Keratinocyte (primary cell): Measurements from ENCODE around the gene PSD4. TPM values are rescaled to one million over a fixed set of nuclear protein-coding genes. Genes with fewer than 3 reads are reported as not detected.
A peak's percentile ranks its signal among the peaks of the same experiment; 100 is the strongest.

Source experiments
- DNase-seq: peaks from one replicate; pipeline ENCODE4 v3.0.0-alpha.2; 2011; ENCODE audit warnings: low read depth, missing footprints, low spot score
- FAIRE-seq: peaks from 2 replicates; lab custom pipeline; 2011; peaks lifted over from hg19 to GRCh38; lab: Jason Lieb, UNC
- H2AFZ ChIP-seq: 2 replicates; pipeline ENCODE4 v1.6.0; 2012; ENCODE audit warnings: low read length, control low read depth, inconsistent platforms; ENCODE audit not compliant: control insufficient read depth
- H3K27ac ChIP-seq: 2 replicates; pipeline ENCODE4 v1.5.1; 2011; ENCODE audit warnings: low read length; ENCODE audit not compliant: control insufficient read depth, insufficient read depth
- H3K27me3 ChIP-seq: 3 replicates; pipeline ENCODE4 v1.6.0; 2011; ENCODE audit warnings: low read length; ENCODE audit not compliant: control insufficient read depth, insufficient read depth; ENCODE audit errors: extremely low read depth
- H3K36me3 ChIP-seq, 2 experiments: 2 replicates in 1 of 2; 3 replicates in 1 of 2; pipeline ENCODE4 v1.5.1; 2011; ENCODE audit warnings: low read length in 2 of 2, mild to moderate bottlenecking in 1 of 2; ENCODE audit not compliant: control insufficient read depth in 2 of 2, insufficient read depth in 2 of 2; ENCODE audit errors: extremely low read depth in 1 of 2
- H3K4me1 ChIP-seq: 3 replicates; pipeline ENCODE4 v1.5.1; 2011; ENCODE audit warnings: low read length; ENCODE audit not compliant: control insufficient read depth, insufficient read depth; ENCODE audit errors: extremely low read depth
- H3K4me2 ChIP-seq: 3 replicates; pipeline ENCODE4 v1.6.0; 2011; ENCODE audit warnings: low read depth, low read length; ENCODE audit not compliant: control insufficient read depth, insufficient read depth; ENCODE audit errors: extremely low read depth
- H3K4me3 ChIP-seq, 3 experiments: fragments of 200-600 bp in 1 of 3; sonication (generic) in 1 of 3; 2 replicates in 2 of 3; 3 replicates in 1 of 3; pipeline ENCODE4 v1.5.1; 2011 to 2016; ENCODE audit warnings: low read length in 3 of 3, mild to moderate bottlenecking in 3 of 3, control low read depth in 2 of 3, inconsistent platforms in 1 of 3, low read depth in 1 of 3, mixed read lengths in 1 of 3, mixed run types in 1 of 3, moderate library complexity in 1 of 3; ENCODE audit not compliant: control insufficient read depth in 2 of 3, insufficient read depth in 2 of 3; ENCODE audit errors: extremely low read depth in 1 of 3
- H3K79me2 ChIP-seq: 2 replicates; pipeline ENCODE4 v1.6.0; 2012; ENCODE audit warnings: low read length; ENCODE audit not compliant: control insufficient read depth, insufficient read depth
- H3K9ac ChIP-seq: 3 replicates; pipeline ENCODE4 v1.6.0; 2011; ENCODE audit warnings: low read length; ENCODE audit not compliant: control insufficient read depth, insufficient read depth; ENCODE audit errors: extremely low read depth
- H3K9me1 ChIP-seq: 3 replicates; pipeline ENCODE4 v1.6.0; 2011; ENCODE audit warnings: low read length; ENCODE audit not compliant: control insufficient read depth, insufficient read depth; ENCODE audit errors: extremely low read depth
- H3K9me3 ChIP-seq: 2 replicates; pipeline ENCODE4 v1.5.1; 2012; ENCODE audit warnings: low read depth, low read length; ENCODE audit not compliant: control insufficient read depth
- H4K20me1 ChIP-seq: 3 replicates; pipeline ENCODE4 v1.6.0; 2011; ENCODE audit warnings: low read length; ENCODE audit not compliant: control insufficient read depth, insufficient read depth; ENCODE audit errors: extremely low read depth
- CTCF ChIP-seq, 3 experiments: IDR thresholded peaks in 1 of 3; conservative IDR thresholded peaks in 1 of 3; optimal IDR thresholded peaks in 1 of 3; 2 replicates in 2 of 3; 3 replicates in 1 of 3; pipeline versions ENCODE3 to v1.5.1; 2011; ENCODE audit warnings: low read length in 3 of 3, mild to moderate bottlenecking in 3 of 3, moderate library complexity in 2 of 3, control low read depth in 1 of 3, inconsistent platforms in 1 of 3; ENCODE audit not compliant: insufficient read depth in 2 of 3; ENCODE audit errors: extremely low read depth in 1 of 3
- EZH2 ChIP-seq: IDR thresholded peaks from one replicate; pipeline ENCODE4 v1.6.1; 2012; ENCODE audit warnings: inconsistent platforms, mild to moderate bottlenecking, low read length, moderate library complexity
- dilution Hi-C: fragments of 300-500 bp; cut with MboI; formaldehyde crosslinking; loops from one replicate; pipeline ENCODE4 v1.7.0; 2020; ENCODE audit warnings: low sequenced_read_pairs; ENCODE audit not compliant: extremely low pct_ligation_motif_present
- polyA plus RNA-seq, 5 experiments: library from polyadenylated mRNA; depleted of rRNA in 3 of 5; stranded (reverse) in 3 of 5; stranded (forward) in 1 of 5; unstranded in 1 of 5; fragments of >200 nt; gene quantifications; 1 replicate in 1 of 5; 2 replicates in 3 of 5; 3 replicates in 1 of 5; pipeline versions ENCODE4 v1.2.1 to v1.2.3, GENCODE V29; 2011 to 2012; ENCODE audit warnings: missing spikeins in 2 of 5, low read depth in 1 of 5, low replicate concordance in 1 of 5

The PSD4 gene
- polyA plus RNA-seq, 1 donor (not counting 4 experiments of a cell fraction or from before 2014, with no cell fraction given) = 11.1 TPM

- FAIRE-seq (peak; percentile 100), DNase-seq (peak; percentile 100)
- peaks cover 38% of the 10 kb centered on the region for H3K4me1 ChIP-seq
- dilution Hi-C loops = no loop called here
- H4K20me1 ChIP-seq = no peaks in the 10 kb centered on the region
- no peaks in the 10 kb centered on the region for H3K27me3 ChIP-seq
- peak overlapping the region; percentile 97 for H3K27ac ChIP-seq
- H3K79me2 ChIP-seq = peaks cover 15% of the 10 kb centered on the region
- no peaks in the 10 kb centered on the region for H3K9me3 ChIP-seq
- H3K9ac ChIP-seq = peak overlapping the region; percentile 71
- no peaks in the 10 kb centered on the region for H3K9me1 ChIP-seq
- peak overlapping the region; percentile 83 for H3K4me2 ChIP-seq
- H3K4me3 ChIP-seq = peak overlapping the region in 2 of 3 experiments; percentile 32 to 33
- H2AFZ ChIP-seq = no peak overlapping the region
- TF ChIP-seq EZH2 (no peak), CTCF (optimal IDR thresholded peaks at IDR 0.05 in 1 of 3, IDR thresholded peaks at IDR 0.05 in 1 of 3, conservative IDR thresholded peaks at IDR 0.05 in 1 of 3; ENCODE audit: extremely low read depth in 1 of 3, insufficient read depth in 2 of 3, low read length in 3 of 3) (no peak)
- H3K36me3 ChIP-seq = no peaks in the 10 kb centered on the region
Measured at GRCh38 chr2:113240915-113241911, 67.4 kb downstream of the PSD4 start.

- Histone ChIP-seq H3K9ac (no peak overlapping the region), H3K9me3 (no peaks in the 10 kb centered on the region), H3K4me3 (no peak overlapping the region), H3K36me3 (no peaks in the 10 kb centered on the region), H3K9me1 (no peaks in the 10 kb centered on the region), H3K27ac (peak overlapping the region; percentile 97), H3K4me1 (peaks cover 39% of the 10 kb centered on the region), H3K4me2 (no peak overlapping the region), H3K27me3 (no peaks in the 10 kb centered on the region), H2AFZ (no peak overlapping the region), H3K79me2 (peaks cover 7% of the 10 kb centered on the region), H4K20me1 (no peaks in the 10 kb centered on the region)
- FAIRE-seq (no peak), DNase-seq (no peak)
- no peak for TF ChIP-seq EZH2
- no peak for TF ChIP-seq CTCF (optimal IDR thresholded peaks at IDR 0.05 in 1 of 3, IDR thresholded peaks at IDR 0.05 in 1 of 3, conservative IDR thresholded peaks at IDR 0.05 in 1 of 3; ENCODE audit: extremely low read depth in 1 of 3, insufficient read depth in 2 of 3, low read length in 3 of 3)
- dilution Hi-C loops = no loop called here
Measured at GRCh38 chr2:113242327-113242726, 68.6 kb downstream of the PSD4 start.
